Liver (tissue), 9 donors: ENCODE results near the gene SERPINB2. TPM values are rescaled to one million over a fixed set of nuclear protein-coding genes. Genes with fewer than 3 reads are reported as not detected.

ENCODE experiments used
- DNase-seq: peaks from one replicate; pipeline ENCODE4 v3.0.0-alpha.2; 2017; ENCODE audit warnings: low spot score
- H3K27ac ChIP-seq, 2 donors: one replicate each; pipeline ENCODE4 v1.7.0; 2013; ENCODE audit warnings: inconsistent platforms in 2 of 2, low read length in 2 of 2, control low read depth in 1 of 2, low read depth in 1 of 2, mild to moderate bottlenecking in 1 of 2
- H3K27me3 ChIP-seq, 4 donors: one replicate each; pipeline versions ENCODE4 v1.6.1 to v1.7.0; 2013; ENCODE audit warnings: low read length in 3 of 4, inconsistent platforms in 1 of 4, mild to moderate bottlenecking in 1 of 4, moderate library complexity in 1 of 4; ENCODE audit not compliant: control insufficient read depth in 4 of 4, insufficient read depth in 4 of 4
- H3K36me3 ChIP-seq, 4 donors: one replicate each; pipeline versions ENCODE4 v1.6.1 to v1.7.0; 2013; ENCODE audit warnings: low read length in 3 of 4, mild to moderate bottlenecking in 3 of 4, low read depth in 1 of 4, moderate library complexity in 1 of 4; ENCODE audit not compliant: control insufficient read depth in 4 of 4, insufficient read depth in 3 of 4
- H3K4me1 ChIP-seq, 4 donors: one replicate each; pipeline versions ENCODE4 v1.6.1 to v1.7.0; 2013; ENCODE audit warnings: low read length in 3 of 4, mild to moderate bottlenecking in 3 of 4, moderate library complexity in 1 of 4; ENCODE audit not compliant: control insufficient read depth in 4 of 4, insufficient read depth in 4 of 4
- H3K4me3 ChIP-seq, 3 donors: one replicate each; pipeline versions ENCODE4 v1.6.1 to v1.7.0; 2013; ENCODE audit warnings: low read length in 3 of 3, control low read depth in 1 of 3, low read depth in 1 of 3, mild to moderate bottlenecking in 1 of 3
- H3K9ac ChIP-seq, 2 donors: one replicate each; pipeline ENCODE4 v1.7.0; 2013; ENCODE audit warnings: low read length in 2 of 2, mild to moderate bottlenecking in 2 of 2, moderate library complexity in 2 of 2, control low read depth in 1 of 2, low read depth in 1 of 2
- H3K9me3 ChIP-seq, 4 donors: one replicate each; pipeline versions ENCODE4 v1.6.1 to v1.7.0; 2013; ENCODE audit warnings: low read length in 3 of 4; ENCODE audit not compliant: control insufficient read depth in 4 of 4
- ATF3 ChIP-seq: IDR thresholded peaks from 2 replicates; pipeline ENCODE4 v1.6.1; 2016; ENCODE audit warnings: antibody characterized with exemption
- CTCF ChIP-seq: fragments of 150-350 bp; IDR thresholded peaks from 2 replicates; pipeline ENCODE4 v1.5.1; 2017; ENCODE audit warnings: improper control_type of control experiment, low read depth, low read length; ENCODE audit not compliant: missing input control
- EGR1 ChIP-seq, 2 donors: IDR thresholded peaks; 2 replicates each; pipeline ENCODE4 v1.6.1; 2016 to 2018; ENCODE audit warnings: antibody characterized with exemption in 2 of 2, low read depth in 2 of 2
- FOXA1 ChIP-seq: IDR thresholded peaks from 2 replicates; pipeline ENCODE4 v1.6.1; 2016; ENCODE audit warnings: antibody characterized with exemption
- FOXA2 ChIP-seq: IDR thresholded peaks from 2 replicates; pipeline ENCODE4 v1.6.1; 2016; ENCODE audit warnings: antibody characterized with exemption
- GABPA ChIP-seq, 2 donors: IDR thresholded peaks in 1 of 2; conservative IDR thresholded peaks in 1 of 2; 2 replicates each; pipeline ENCODE4 v1.6.1; 2016; ENCODE audit warnings: antibody characterized with exemption in 2 of 2, mild to moderate bottlenecking in 1 of 2, moderate library complexity in 1 of 2
- HNF4A ChIP-seq, 2 donors: conservative IDR thresholded peaks; 2 replicates each; pipeline ENCODE4 v1.6.1; 2016; ENCODE audit warnings: antibody characterized with exemption in 2 of 2, mild to moderate bottlenecking in 2 of 2
- HNF4G ChIP-seq: IDR thresholded peaks from 2 replicates; pipeline ENCODE4 v1.6.1; 2016; ENCODE audit warnings: antibody characterized with exemption
- JUND ChIP-seq, 2 donors: IDR thresholded peaks; 2 replicates each; pipeline ENCODE4 v1.6.1; 2016; ENCODE audit warnings: antibody characterized with exemption in 2 of 2
- MAX ChIP-seq: IDR thresholded peaks from 2 replicates; pipeline ENCODE4 v1.6.1; 2016; ENCODE audit warnings: antibody characterized with exemption
- NR2F2 ChIP-seq: IDR thresholded peaks from 2 replicates; pipeline ENCODE4 v1.6.1; 2016; ENCODE audit warnings: antibody characterized with exemption
- RAD21 ChIP-seq, 2 donors: IDR thresholded peaks; 2 replicates each; pipeline ENCODE4 v1.6.1; 2016; ENCODE audit warnings: antibody characterized with exemption in 2 of 2, mild to moderate bottlenecking in 2 of 2
- REST ChIP-seq: IDR thresholded peaks from 2 replicates; pipeline ENCODE4 v1.6.1; 2016; ENCODE audit warnings: antibody characterized with exemption, mild to moderate bottlenecking
- RXRA ChIP-seq, 2 donors: IDR thresholded peaks; 2 replicates each; pipeline ENCODE4 v1.6.1; 2017 to 2018; ENCODE audit warnings: antibody characterized with exemption in 2 of 2, mild to moderate bottlenecking in 1 of 2
- SP1 ChIP-seq: IDR thresholded peaks from 2 replicates; pipeline ENCODE4 v1.6.1; 2018; ENCODE audit warnings: antibody characterized with exemption, mild to moderate bottlenecking
- TAF1 ChIP-seq: conservative IDR thresholded peaks from 2 replicates; pipeline ENCODE4 v1.6.1; 2016; ENCODE audit warnings: antibody characterized with exemption, mild to moderate bottlenecking
- YY1 ChIP-seq: IDR thresholded peaks from 2 replicates; pipeline ENCODE4 v1.6.1; 2016; ENCODE audit warnings: antibody characterized with exemption, mild to moderate bottlenecking
- ZBTB33 ChIP-seq: IDR thresholded peaks from 2 replicates; pipeline ENCODE4 v1.6.1; 2016; ENCODE audit warnings: antibody characterized with exemption
- WGBS: extraction: QIAGEN DNeasy Blood & Tissue Kit; methylation state at CpG from one replicate; pipeline ENCODE4 v1.1.7; 2013; 5-methylcytosine and 5-hydroxymethylcytosine counted together
- polyA plus RNA-seq, 2 donors: library from polyadenylated mRNA; stranded (reverse) in 1 of 2; unstranded in 1 of 2; fragments of 200-250 nt in 1 of 2; fragments of >200 nt in 1 of 2; fragmentation: Nextera tagmentation in 1 of 2; extraction: Ambion mirVana in 1 of 2; gene quantifications; one replicate each; pipeline versions ENCODE4 v1.2.1 to v1.2.3, GENCODE V29; 2013 to 2015
- total RNA-seq, 2 donors: library from RNA; depleted of rRNA; stranded (reverse); fragments of >200 nt; gene quantifications; one replicate each; pipeline ENCODE4 v1.2.3, GENCODE V29; 2014
- donor health status: healthy.
- donor health status: healthy.
- donor health status: healthy.
- donor health status: healthy.
- donor health status: healthy.

SERPINB2 gene
- total and polyA plus RNA-seq, 4 donors = 0.02 to 1.7 TPM; not detected in 2

GRCh38 chr18:63869374-63869773 is 18.1 kb upstream of the SERPINB2 start:
- Histone ChIP-seq H3K9ac (no peak overlapping the region), H3K27ac (no peak overlapping the region), H3K27me3 (no peaks in the 10 kb centered on the region), H3K4me1 (no peaks in the 10 kb centered on the region), H3K9me3 (no peaks in the 10 kb centered on the region), H3K4me3 (no peak overlapping the region), H3K36me3 (no peaks in the 10 kb centered on the region)
- DNase-seq = no peak
- TF ChIP-seq TAF1 (no peak), RAD21 (IDR thresholded peaks at IDR 0.05) (no peak), CTCF (no peak), HNF4G (no peak), HNF4A (conservative IDR thresholded peaks at IDR 0.05) (no peak), MAX (no peak), ZBTB33 (no peak), JUND (IDR thresholded peaks at IDR 0.05) (no peak), YY1 (no peak), GABPA (IDR thresholded peaks at IDR 0.05 in 1 of 2, conservative IDR thresholded peaks at IDR 0.05 in 1 of 2) (no peak), REST (no peak), SP1 (no peak), RXRA (IDR thresholded peaks at IDR 0.05) (no peak), EGR1 (IDR thresholded peaks at IDR 0.05; ENCODE audit: low read depth in 2 of 2) (no peak), ATF3 (no peak), FOXA1 (no peak), FOXA2 (no peak), NR2F2 (no peak)
- 68% methylated on average over 9 of the region's 9 CpGs for WGBS
